TTC549 (cell line): ENCODE data around the gene TMEM205.
"Not testable (repeated sequence)": the region's sequence is repeated elsewhere in the genome, so short reads cannot be mapped to it uniquely, and the experiment has no call there.

Experiments
- FAIRE-seq: peaks from 2 replicates; lab custom pipeline; 2012; peaks lifted over from hg19 to GRCh38; lab: Jason Lieb, UNC

Gene TMEM205

GRCh38 chr19:11373166-11373884 is 27.3 kb upstream of the TMEM205 start:
- no peak for FAIRE-seq

GRCh38 chr19:11370744-11371143 is 24.7 kb upstream of the TMEM205 start:
- FAIRE-seq: no peak

GRCh38 chr19:11367528-11367927 is 21.5 kb upstream of the TMEM205 start:
- no peak for FAIRE-seq

- FAIRE-seq: no peak
Observed at GRCh38 chr19:11365557-11366117, 19.6 kb upstream of the TMEM205 start.

GRCh38 chr19:11364935-11365334 is 18.9 kb upstream of the TMEM205 start:
- no peak for FAIRE-seq

GRCh38 chr19:11364296-11364904 is 18.3 kb upstream of the TMEM205 start:
- FAIRE-seq: no peak

- no peak for FAIRE-seq
Observed at GRCh38 chr19:11363881-11364280, 17.8 kb upstream of the TMEM205 start.

- FAIRE-seq: no peak
Observed at GRCh38 chr19:11361771-11362731, 16.0 kb upstream of the TMEM205 start.

GRCh38 chr19:11361037-11361770 is 15.1 kb upstream of the TMEM205 start:
- FAIRE-seq: no peak

- FAIRE-seq: no peak
Observed at GRCh38 chr19:11359421-11359820, 13.4 kb upstream of the TMEM205 start.

- no peak for FAIRE-seq
Observed at GRCh38 chr19:11356676-11357550, 10.8 kb upstream of the TMEM205 start.

- FAIRE-seq: no peak
Observed at GRCh38 chr19:11356074-11356397, 10.0 kb upstream of the TMEM205 start.

- FAIRE-seq: peak; percentile 28
Observed at GRCh38 chr19:11355160-11356073, 9.3 kb upstream of the TMEM205 start, which contains the start of gene PLPPR2. PLPPR2 (plus strand) TSS chr19:11355432; CDS start chr19:11357674, 2,242 bp downstream.

- not testable (repeated sequence) for FAIRE-seq
Observed at GRCh38 chr19:11354102-11354501, 8.0 kb upstream of the TMEM205 start.

GRCh38 chr19:11349171-11349570 is 3.1 kb upstream of the TMEM205 start:
- FAIRE-seq: no peak

GRCh38 chr19:11347546-11348039 is 1.5 kb upstream of the TMEM205 start:
- FAIRE-seq: no peak

- no peak for FAIRE-seq
Observed at GRCh38 chr19:11345122-11345803, 805 bp downstream of the TMEM205 start.

GRCh38 chr19:11342429-11342828 is 3.6 kb downstream of the TMEM205 start:
- no peak for FAIRE-seq

- FAIRE-seq: not testable (repeated sequence)
Observed at GRCh38 chr19:11340099-11340467, 6.0 kb downstream of the TMEM205 start.
